MM.1S (cell line): ENCODE results near the gene KIF24.
"Not testable (repeated sequence)": the region's sequence is repeated elsewhere in the genome, so short reads cannot be mapped to it uniquely, and the experiment has no call there.

Experiments used
- DNase-seq: peaks from one replicate; pipeline ENCODE4 v3.0.0-alpha.2; 2015
- H2AFZ ChIP-seq: fragments of 300-600 bp; sonication (generic); 2 replicates; pipeline ENCODE4 v1.6.0; 2016; ENCODE audit warnings: antibody characterized with exemption, low read length
- H3F3A ChIP-seq: fragments of 300-600 bp; sonication (generic); 2 replicates; pipeline ENCODE4 v1.6.1; 2016; ENCODE audit warnings: mild to moderate bottlenecking, antibody characterized with exemption, low read length, moderate library complexity, mixed read lengths; ENCODE audit not compliant: insufficient read depth
- H3K27ac ChIP-seq: fragments of 300-600 bp; sonication (generic); 2 replicates; pipeline ENCODE4 v1.5.1; 2016; ENCODE audit warnings: mild to moderate bottlenecking, low read length
- H3K27me3 ChIP-seq: fragments of 300-600 bp; sonication (generic); replicated peaks from 2 replicates; pipeline ENCODE4 v1.6.0; 2016; ENCODE audit warnings: low read length; ENCODE audit not compliant: insufficient read depth
- H3K36me3 ChIP-seq: fragments of 300-600 bp; sonication (generic); replicated peaks from 2 replicates; pipeline ENCODE4 v1.6.1; 2016; ENCODE audit warnings: mild to moderate bottlenecking, low read length, mixed read lengths; ENCODE audit not compliant: insufficient read depth
- H3K4me1 ChIP-seq: fragments of 300-600 bp; sonication (generic); 2 replicates; pipeline ENCODE4 v1.6.1; 2016; ENCODE audit warnings: low read length, mixed read lengths
- H3K4me2 ChIP-seq: fragments of 300-600 bp; sonication (generic); 2 replicates; pipeline ENCODE4 v1.6.0; 2016; ENCODE audit warnings: low read depth, low read length
- H3K4me3 ChIP-seq: fragments of 300-600 bp; sonication (generic); 2 replicates; pipeline ENCODE4 v1.5.1; 2016; ENCODE audit warnings: low read length, mixed read lengths
- H3K79me2 ChIP-seq: fragments of 300-600 bp; sonication (generic); 2 replicates; pipeline ENCODE4 v1.6.1; 2016; ENCODE audit warnings: mixed run types, low read length, mixed read lengths
- H3K9ac ChIP-seq: fragments of 300-600 bp; sonication (generic); 2 replicates; pipeline ENCODE4 v1.6.1; 2016; ENCODE audit warnings: low read length, mixed read lengths
- H3K9me2 ChIP-seq: fragments of 300-600 bp; sonication (generic); replicated peaks from 2 replicates; pipeline ENCODE4 v1.6.1; 2016; ENCODE audit warnings: mild to moderate bottlenecking, low read length, mixed read lengths; ENCODE audit not compliant: insufficient read depth
- H3K9me3 ChIP-seq: fragments of 300-600 bp; sonication (generic); replicated peaks from 2 replicates; pipeline ENCODE4 v1.6.1; 2016; ENCODE audit warnings: mild to moderate bottlenecking, low read length, mixed read lengths; ENCODE audit not compliant: insufficient read depth
- H4K20me1 ChIP-seq: fragments of 300-600 bp; sonication (generic); 2 replicates; pipeline ENCODE4 v1.6.1; 2016; ENCODE audit warnings: mild to moderate bottlenecking, low read length, moderate library complexity, mixed read lengths; ENCODE audit not compliant: insufficient read depth
- CTCF ChIP-seq: fragments of 300-600 bp; sonication (generic); IDR thresholded peaks from 2 replicates; pipeline ENCODE4 v1.5.1; 2016; ENCODE audit warnings: antibody characterized with exemption, low read length, mixed read lengths
- EZH2 ChIP-seq: fragments of 300-600 bp; sonication (generic); optimal IDR thresholded peaks from 2 replicates; pipeline ENCODE3; 2017; ENCODE audit warnings: low read depth, mild to moderate bottlenecking, antibody characterized with exemption, low read length, mixed read lengths
- EZH2phosphoT487 ChIP-seq: fragments of 300-600 bp; sonication (generic); IDR thresholded peaks from 2 replicates; pipeline ENCODE4 v1.6.1; 2018; ENCODE audit warnings: antibody characterized with exemption, low read length

The KIF24 gene

GRCh38 chr9:34362614-34363214, 33.6 kb upstream of the KIF24 start:
- TF ChIP-seq CTCF (no peak), EZH2 (no peak), EZH2phosphoT487 (no peak)

GRCh38 chr9:34352957-34353356, 23.9 kb upstream of the KIF24 start:
- H3K9me2 ChIP-seq, H3K79me2 ChIP-seq, H3K4me2 ChIP-seq, DNase-seq, H4K20me1 ChIP-seq, H3K27me3 ChIP-seq, H3F3A ChIP-seq, H3K9me3 ChIP-seq, H3K4me3 ChIP-seq, H2AFZ ChIP-seq, H3K4me1 ChIP-seq, H3K9ac ChIP-seq, H3K36me3 ChIP-seq, H3K27ac ChIP-seq: not testable (repeated sequence)

More at GRCh38 chr9:34362614-34363214, 33.6 kb upstream of the KIF24 start:
- Histone ChIP-seq H3K4me3 (no peak overlapping the region), H3K27ac (no peak overlapping the region), H3K9ac (no peak overlapping the region), H3F3A (no peaks in the 10 kb centered on the region), H3K4me2 (no peak overlapping the region), H3K9me3 (no peaks in the 10 kb centered on the region), H3K9me2 (no peaks in the 10 kb centered on the region), H4K20me1 (no peaks in the 10 kb centered on the region), H2AFZ (no peak overlapping the region), H3K4me1 (no peaks in the 10 kb centered on the region), H3K36me3 (no peaks in the 10 kb centered on the region), H3K27me3 (no peaks in the 10 kb centered on the region), H3K79me2 (no peaks in the 10 kb centered on the region)
- no peak for DNase-seq

DNA sequence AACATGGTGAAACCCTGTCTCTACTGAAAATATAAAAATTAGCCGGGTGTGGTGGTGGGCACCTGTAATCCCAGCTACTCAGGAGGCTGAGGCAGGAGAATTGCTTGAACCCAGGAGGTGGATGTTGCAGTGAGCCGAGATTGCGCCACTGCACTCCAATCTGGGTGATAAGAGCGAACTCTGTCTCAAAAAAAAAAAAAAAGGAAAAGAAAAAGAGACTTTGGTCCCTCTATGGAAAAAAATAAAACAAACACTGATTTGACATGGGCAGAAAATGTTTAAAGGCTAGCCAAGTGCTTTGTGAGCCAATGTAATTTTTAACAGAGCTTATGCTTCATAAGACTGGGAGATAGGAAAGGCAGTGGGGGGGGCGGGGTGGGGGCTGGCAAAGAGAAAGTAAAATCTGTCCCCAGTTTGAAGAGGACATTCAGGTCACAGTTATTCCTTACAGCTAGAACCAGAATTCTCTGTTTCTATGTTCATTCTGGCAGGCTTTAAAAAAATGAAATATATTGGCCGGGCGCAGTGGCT, 23.1 kb upstream of the KIF24 start:
- not testable (repeated sequence) for H2AFZ ChIP-seq, H3F3A ChIP-seq, H4K20me1 ChIP-seq, H3K27ac ChIP-seq, H3K4me2 ChIP-seq, H3K4me1 ChIP-seq, H3K9ac ChIP-seq, H3K9me3 ChIP-seq, H3K36me3 ChIP-seq, H3K4me3 ChIP-seq, H3K27me3 ChIP-seq, H3K79me2 ChIP-seq, DNase-seq, H3K9me2 ChIP-seq

DNA sequence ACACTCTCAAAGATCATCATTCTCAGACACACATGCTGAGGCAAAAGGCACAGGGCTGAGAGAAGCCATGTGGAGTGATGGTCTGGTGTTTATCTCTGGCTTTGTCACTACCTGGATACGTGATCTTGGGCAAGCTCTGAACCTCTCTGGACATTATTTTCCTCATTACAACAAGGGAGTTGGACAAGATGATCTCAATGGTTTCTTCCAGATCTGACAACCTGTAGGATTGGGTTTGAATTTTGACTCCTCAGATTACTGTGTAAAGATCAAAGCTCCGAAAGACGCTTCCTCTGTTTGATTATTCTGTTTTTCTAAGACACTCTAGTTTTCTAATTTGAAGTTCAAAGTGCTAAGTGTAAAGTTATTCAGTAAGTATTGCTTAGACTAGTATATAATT, 20.3 kb upstream of the KIF24 start:
- no peak overlapping the region for H3K4me3 ChIP-seq
- no peak overlapping the region for H2AFZ ChIP-seq
- no peaks in the 10 kb centered on the region for H3K9me3 ChIP-seq
- H3F3A ChIP-seq = no peaks in the 10 kb centered on the region
- H3K9ac ChIP-seq = no peak overlapping the region
- H3K27me3 ChIP-seq = no peaks in the 10 kb centered on the region
- H3K27ac ChIP-seq = no peak overlapping the region
- no peaks in the 10 kb centered on the region for H3K36me3 ChIP-seq
- TF ChIP-seq CTCF (no peak), EZH2 (no peak), EZH2phosphoT487 (no peak)
- H4K20me1 ChIP-seq = no peaks in the 10 kb centered on the region
- H3K9me2 ChIP-seq = no peaks in the 10 kb centered on the region
- H3K4me1 ChIP-seq = no peaks in the 10 kb centered on the region
- H3K4me2 ChIP-seq = no peak overlapping the region
- H3K79me2 ChIP-seq = no peaks in the 10 kb centered on the region
- no peak for DNase-seq
